ENCODE measurements around the gene STH.

Gene STH

GRCh38 chr17:46038937-46039336 is 39.9 kb downstream of the STH start:
- no peaks in the 10 kb centered on the region for H3K9me2 ChIP-seq (replicated peaks; ENCODE audit: control insufficient read depth, low read length)
- H3F3A ChIP-seq (ENCODE audit: control insufficient read depth, insufficient read depth): no peaks in the 10 kb centered on the region
- no peaks in the 10 kb centered on the region for H3K9me3 ChIP-seq (ENCODE audit: control insufficient read depth, insufficient read depth, low read length)
- H3K4me2 ChIP-seq (ENCODE audit: low read length): no peak overlapping the region
- TF ChIP-seq EZH2phosphoT487 (IDR thresholded peaks at IDR 0.05; ENCODE audit: borderline replicate concordance, low read length): no peak
- TF ChIP-seq, protein P1, sequence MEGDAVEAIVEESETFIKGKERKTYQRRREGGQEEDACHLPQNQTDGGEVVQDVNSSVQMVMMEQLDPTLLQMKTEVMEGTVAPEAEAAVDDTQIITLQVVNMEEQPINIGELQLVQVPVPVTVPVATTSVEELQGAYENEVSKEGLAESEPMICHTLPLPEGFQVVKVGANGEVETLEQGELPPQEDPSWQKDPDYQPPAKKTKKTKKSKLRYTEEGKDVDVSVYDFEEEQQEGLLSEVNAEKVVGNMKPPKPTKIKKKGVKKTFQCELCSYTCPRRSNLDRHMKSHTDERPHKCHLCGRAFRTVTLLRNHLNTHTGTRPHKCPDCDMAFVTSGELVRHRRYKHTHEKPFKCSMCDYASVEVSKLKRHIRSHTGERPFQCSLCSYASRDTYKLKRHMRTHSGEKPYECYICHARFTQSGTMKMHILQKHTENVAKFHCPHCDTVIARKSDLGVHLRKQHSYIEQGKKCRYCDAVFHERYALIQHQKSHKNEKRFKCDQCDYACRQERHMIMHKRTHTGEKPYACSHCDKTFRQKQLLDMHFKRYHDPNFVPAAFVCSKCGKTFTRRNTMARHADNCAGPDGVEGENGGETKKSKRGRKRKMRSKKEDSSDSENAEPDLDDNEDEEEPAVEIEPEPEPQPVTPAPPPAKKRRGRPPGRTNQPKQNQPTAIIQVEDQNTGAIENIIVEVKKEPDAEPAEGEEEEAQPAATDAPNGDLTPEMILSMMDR (IDR thresholded peaks at IDR 0.05; ENCODE audit: low read depth, low read length, poor library complexity, severe bottlenecking): no peak
- no peaks in the 10 kb centered on the region for H3K4me1 ChIP-seq (ENCODE audit: control insufficient read depth, low read length)
- no peak overlapping the region for H3K4me3 ChIP-seq (ENCODE audit: low read length)
- no peaks in the 10 kb centered on the region for H4K20me1 ChIP-seq (ENCODE audit: control insufficient read depth, insufficient read depth, low read depth, low read length)
- H3K36me3 ChIP-seq (ENCODE audit: control insufficient read depth, low read length): peaks cover 98% of the 10 kb centered on the region
- H3K27ac ChIP-seq (ENCODE audit: low read depth, low read length): no peak overlapping the region
- H3K79me2 ChIP-seq (ENCODE audit: control insufficient read depth, low read length): peaks cover 6% of the 10 kb centered on the region; the same call in 1 of the 2 replicates
- no peaks in the 10 kb centered on the region for H3K27me3 ChIP-seq (ENCODE audit: control insufficient read depth, low read length)

DNA sequence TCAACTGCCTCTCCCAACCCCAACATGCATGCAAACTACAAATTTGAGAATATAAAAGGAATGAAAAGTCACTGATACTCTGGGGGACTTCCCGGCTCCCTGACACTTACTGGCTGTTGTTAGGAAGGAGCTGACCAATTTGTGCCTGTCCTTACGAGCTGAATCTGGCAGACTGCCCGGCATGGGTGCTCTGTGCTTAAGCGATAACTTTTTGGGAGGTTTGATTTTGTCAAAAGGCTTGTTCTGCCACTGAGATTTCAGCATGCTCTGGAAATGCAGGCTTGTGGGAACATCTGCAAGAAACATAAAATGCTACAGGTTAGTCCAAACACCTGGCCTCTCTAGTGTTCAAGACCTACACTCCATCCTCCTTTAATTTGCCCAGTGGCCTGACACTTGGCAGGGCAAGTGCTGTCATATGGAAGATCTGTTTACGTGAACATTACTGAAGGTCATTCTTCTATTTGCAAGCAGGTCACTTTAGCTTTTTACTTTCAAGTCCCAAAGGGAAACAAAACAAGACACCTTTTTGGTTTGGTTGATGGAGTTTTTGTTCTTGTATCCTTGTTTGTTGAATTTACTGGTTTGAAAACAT is 40.6 kb downstream of the STH start:
- Histone ChIP-seq H3K4me2 (ENCODE audit: low read length) (no peak overlapping the region), H3K27ac (ENCODE audit: low read depth, low read length) (no peak overlapping the region), H4K20me1 (ENCODE audit: control insufficient read depth, insufficient read depth, low read depth, low read length) (no peaks in the 10 kb centered on the region), H3F3A (ENCODE audit: control insufficient read depth, insufficient read depth) (no peaks in the 10 kb centered on the region), H3K79me2 (ENCODE audit: control insufficient read depth, low read length) (peaks cover 6% of the 10 kb centered on the region; the same call in 1 of the 2 replicates), H3K4me1 (ENCODE audit: control insufficient read depth, low read length) (no peaks in the 10 kb centered on the region), H3K9me2 (replicated peaks; ENCODE audit: control insufficient read depth, low read length) (no peaks in the 10 kb centered on the region), H3K4me3 (ENCODE audit: low read length) (no peak overlapping the region), H3K9me3 (ENCODE audit: control insufficient read depth, insufficient read depth, low read length) (no peaks in the 10 kb centered on the region), H3K36me3 (ENCODE audit: control insufficient read depth, low read length) (peaks cover 98% of the 10 kb centered on the region), H3K27me3 (ENCODE audit: control insufficient read depth, low read length) (no peaks in the 10 kb centered on the region)
- TF ChIP-seq, protein P1 (IDR thresholded peaks at IDR 0.05; ENCODE audit: low read depth, low read length, poor library complexity, severe bottlenecking): no peak

DNA sequence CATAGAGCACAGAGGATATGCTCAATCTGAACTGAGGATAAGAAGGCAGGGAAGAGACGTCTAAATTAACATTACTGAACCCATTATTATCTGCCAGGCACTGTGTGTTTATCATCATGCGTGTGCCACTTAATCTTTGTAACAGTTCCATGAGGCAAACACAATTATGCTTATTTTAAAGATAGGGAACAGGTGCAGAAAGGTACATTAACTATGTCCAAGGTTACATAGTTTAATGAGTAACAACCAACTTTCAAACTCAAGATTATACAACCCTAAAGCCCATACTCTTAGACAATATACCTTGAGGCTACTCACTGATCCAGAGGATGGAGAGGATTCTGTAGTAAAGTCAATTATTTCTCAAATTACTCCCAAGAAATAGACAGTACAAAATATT is 43.2 kb downstream of the STH start:
- Histone ChIP-seq H3K27ac (ENCODE audit: low read depth, low read length) (no peak overlapping the region), H4K20me1 (ENCODE audit: control insufficient read depth, insufficient read depth, low read depth, low read length) (no peaks in the 10 kb centered on the region), H3K79me2 (ENCODE audit: control insufficient read depth, low read length) (peaks cover 6% of the 10 kb centered on the region; the same call in 1 of the 2 replicates), H3K27me3 (ENCODE audit: control insufficient read depth, low read length) (no peaks in the 10 kb centered on the region), H3K4me2 (ENCODE audit: low read length) (no peak overlapping the region), H3K36me3 (ENCODE audit: control insufficient read depth, low read length) (peaks cover 92% of the 10 kb centered on the region), H3F3A (ENCODE audit: control insufficient read depth, insufficient read depth) (peaks cover 3% of the 10 kb centered on the region), H3K4me3 (ENCODE audit: low read length) (no peak overlapping the region), H3K9me3 (ENCODE audit: control insufficient read depth, insufficient read depth, low read length) (no peaks in the 10 kb centered on the region), H3K4me1 (ENCODE audit: control insufficient read depth, low read length) (no peaks in the 10 kb centered on the region), H3K9me2 (replicated peaks; ENCODE audit: control insufficient read depth, low read length) (no peaks in the 10 kb centered on the region)
- TF ChIP-seq, protein P1 (IDR thresholded peaks at IDR 0.05; ENCODE audit: low read depth, low read length, poor library complexity, severe bottlenecking): no peak
- no peak for TF ChIP-seq EZH2phosphoT487 (IDR thresholded peaks at IDR 0.05; ENCODE audit: borderline replicate concordance, low read length)
